ENCODE measurements around the gene POC1B. TPM values are rescaled to one million over a fixed set of nuclear protein-coding genes. Genes with fewer than 3 reads are reported as not detected.

POC1B gene
- total RNA-seq, 1 experiment from 2014 or later = 30.8 TPM

- POLR2A ChIA-PET (ENCODE audit: low non-redundant PET) = no interaction called here
- BruUV-seq (replicated peaks) = no TSS peak
Observed at GRCh38 chr12:89439941-89440340, 85.9 kb downstream of the POC1B start.

GRCh38 chr12:89437231-89437630 lies 88.6 kb downstream of the POC1B start:
- BruUV-seq (replicated peaks) = no TSS peak
- no peak for TF ChIP-seq CTCF (conservative IDR thresholded peaks at IDR 0.05; ENCODE audit: low read depth, low read length)
- no peak for TF ChIP-seq EZH2 (IDR thresholded peaks at IDR 0.05; ENCODE audit: borderline replicate concordance, low read depth, low read length, poor library complexity, severe bottlenecking)
- CTCF ChIA-PET = no interaction called here
- no peaks in the 10 kb centered on the region for H3K4me1 ChIP-seq (ENCODE audit: insufficient read depth, low read length, poor library complexity, severe bottlenecking)
- no peaks in the 10 kb centered on the region for H3K36me3 ChIP-seq (ENCODE audit: insufficient read depth, low read length, poor library complexity, severe bottlenecking)
- H3K9me3 ChIP-seq (ENCODE audit: low read depth, low read length, poor library complexity, severe bottlenecking) = no peaks in the 10 kb centered on the region
- no peak overlapping the region for H3K4me3 ChIP-seq (ENCODE audit: low read depth, low read length, poor library complexity, severe bottlenecking)
- no peaks in the 10 kb centered on the region for H3K27me3 ChIP-seq (replicated peaks; ENCODE audit: insufficient read depth, low read depth, low read length, poor library complexity)
- POLR2A ChIA-PET (ENCODE audit: low non-redundant PET) = no interaction called here
- intact Hi-C loops (cut with micrococcal nuclease; ENCODE audit: unreplicated experiment) = no loop called here
- no peak for DNase-seq (ENCODE audit: low spot score)
- no peak overlapping the region for H3K27ac ChIP-seq (ENCODE audit: low read depth, low read length, poor library complexity, severe bottlenecking)

More at GRCh38 chr12:89439941-89440340, 85.9 kb downstream of the POC1B start:
- H3K4me3 ChIP-seq (ENCODE audit: low read depth, low read length, poor library complexity, severe bottlenecking) = no peak overlapping the region
- H3K27me3 ChIP-seq (replicated peaks; ENCODE audit: insufficient read depth, low read depth, low read length, poor library complexity) = no peaks in the 10 kb centered on the region
- no peaks in the 10 kb centered on the region for H3K4me1 ChIP-seq (ENCODE audit: insufficient read depth, low read length, poor library complexity, severe bottlenecking)
- DNase-seq (ENCODE audit: low spot score) = no peak
- TF ChIP-seq CTCF (conservative IDR thresholded peaks at IDR 0.05; ENCODE audit: low read depth, low read length) = no peak
- no peak for TF ChIP-seq EZH2 (IDR thresholded peaks at IDR 0.05; ENCODE audit: borderline replicate concordance, low read depth, low read length, poor library complexity, severe bottlenecking)
- no peaks in the 10 kb centered on the region for H3K36me3 ChIP-seq (ENCODE audit: insufficient read depth, low read length, poor library complexity, severe bottlenecking)
- intact Hi-C loops (cut with micrococcal nuclease; ENCODE audit: unreplicated experiment) = no loop called here
- no peak overlapping the region for H3K27ac ChIP-seq (ENCODE audit: low read depth, low read length, poor library complexity, severe bottlenecking)
- H3K9me3 ChIP-seq (ENCODE audit: low read depth, low read length, poor library complexity, severe bottlenecking) = no peaks in the 10 kb centered on the region
- CTCF ChIA-PET = no interaction called here

GRCh38 chr12:89436062-89436461 lies 89.8 kb downstream of the POC1B start:
- no peak for DNase-seq (ENCODE audit: low spot score)
- Histone ChIP-seq H3K4me3 (ENCODE audit: low read depth, low read length, poor library complexity, severe bottlenecking) (no peak overlapping the region), H3K27ac (ENCODE audit: low read depth, low read length, poor library complexity, severe bottlenecking) (no peak overlapping the region), H3K4me1 (ENCODE audit: insufficient read depth, low read length, poor library complexity, severe bottlenecking) (no peaks in the 10 kb centered on the region), H3K27me3 (replicated peaks; ENCODE audit: insufficient read depth, low read depth, low read length, poor library complexity) (no peaks in the 10 kb centered on the region), H3K36me3 (ENCODE audit: insufficient read depth, low read length, poor library complexity, severe bottlenecking) (no peaks in the 10 kb centered on the region), H3K9me3 (ENCODE audit: low read depth, low read length, poor library complexity, severe bottlenecking) (no peaks in the 10 kb centered on the region)
- ChIA-PET POLR2A (ENCODE audit: low non-redundant PET) (no interaction called here), CTCF (interaction anchor here (0.7 kb wide), 1 partner anchor 94 kb away, joined by 4 read pairs; no protein-coding TSS in a partner anchor)
- no peak for TF ChIP-seq EZH2 (IDR thresholded peaks at IDR 0.05; ENCODE audit: borderline replicate concordance, low read depth, low read length, poor library complexity, severe bottlenecking)
- TF ChIP-seq CTCF (conservative IDR thresholded peaks at IDR 0.05; ENCODE audit: low read depth, low read length) = no peak
- BruUV-seq (replicated peaks) = no TSS peak
- intact Hi-C loops (cut with micrococcal nuclease; ENCODE audit: unreplicated experiment) = no loop called here

Measured in A673 (cell line).